Progenitor cell of endocrine pancreas (in vitro differentiated cells): ENCODE measurements around the gene TRIM56. TPM values are rescaled to one million over a fixed set of nuclear protein-coding genes. Genes with fewer than 3 reads are reported as not detected.
"Not testable (repeated sequence)": the region's sequence is repeated elsewhere in the genome, so short reads cannot be mapped to it uniquely, and the experiment has no call there.

Experiments
- DNase-seq: peaks from one replicate; pipeline ENCODE4 v3.0.0; 2021; ENCODE audit warnings: low spot score; ENCODE audit not compliant: unreplicated experiment
- H3K27ac Mint-ChIP-seq: 2 replicates; pipeline ENCODE4 v1.8.0; 2021; ENCODE audit warnings: mild to moderate bottlenecking, moderate library complexity, mixed read lengths
- H3K27me3 Mint-ChIP-seq: 2 replicates; pipeline ENCODE4 v1.8.0; 2021; ENCODE audit warnings: mixed read lengths
- H3K36me3 Mint-ChIP-seq: 2 replicates; pipeline ENCODE4 v1.8.0; 2022; ENCODE audit warnings: mixed read lengths; ENCODE audit not compliant: insufficient read depth
- H3K4me1 Mint-ChIP-seq: 2 replicates; pipeline ENCODE4 v1.8.0; 2021; ENCODE audit warnings: low read depth, mixed read lengths
- H3K4me3 Mint-ChIP-seq: 2 replicates; pipeline ENCODE4 v1.8.0; 2021; ENCODE audit warnings: low read depth, mild to moderate bottlenecking, moderate library complexity, mixed read lengths
- H3K9me3 Mint-ChIP-seq: 2 replicates; pipeline ENCODE4 v1.8.0; 2021; ENCODE audit warnings: low read depth, mixed read lengths
- CTCF ChIP-seq: fragments of 200-600 bp; sonication (generic); IDR thresholded peaks from one replicate; pipeline ENCODE4 v1.5.0; 2021; ENCODE audit warnings: antibody characterized with exemption, mild to moderate bottlenecking; ENCODE audit not compliant: unreplicated experiment
- total RNA-seq: library from RNA; stranded (reverse); gene quantifications from 2 replicates; pipeline ENCODE4 v1.2.1, GENCODE V29; 2021

Gene TRIM56
- total RNA-seq, 1 donor from 2014 or later = 19.3 TPM

- Mint-ChIP-seq H3K36me3 (no peaks in the 10 kb centered on the region), H3K9me3 (no peaks in the 10 kb centered on the region), H3K4me1 (peaks cover 25% of the 10 kb centered on the region), H3K27me3 (peaks cover 37% of the 10 kb centered on the region), H3K4me3 (no peak within 1 kb of the TSS), H3K27ac (no peak within 1 kb of the TSS)
- TF ChIP-seq CTCF = peak; percentile 36
- no peak for DNase-seq
These were observed 41.6 kb downstream of the TRIM56 start, which contains the start of gene SERPINE1 for GRCh38 chr7:101126651-101127459. SERPINE1 (plus strand) TSS chr7:101127104; CDS start chr7:101128394, 1,290 bp downstream.

- peaks cover 35% of the 10 kb centered on the region for H3K27me3 Mint-ChIP-seq
- no peak for TF ChIP-seq CTCF
- H3K36me3 Mint-ChIP-seq = no peaks in the 10 kb centered on the region
- no peak for DNase-seq
- H3K9me3 Mint-ChIP-seq = no peaks in the 10 kb centered on the region
- no peak overlapping the region for H3K4me3 Mint-ChIP-seq
- H3K27ac Mint-ChIP-seq = no peak overlapping the region
- peaks cover 18% of the 10 kb centered on the region for H3K4me1 Mint-ChIP-seq
These were observed 42.3 kb downstream of the TRIM56 start for GRCh38 chr7:101127460-101128039.

GRCh38 chr7:101128040-101128834 lies 43.0 kb downstream of the TRIM56 start:
- H3K4me1 Mint-ChIP-seq = peaks cover 17% of the 10 kb centered on the region
- H3K27me3 Mint-ChIP-seq = peaks cover 35% of the 10 kb centered on the region
- no peak overlapping the region for H3K4me3 Mint-ChIP-seq
- H3K36me3 Mint-ChIP-seq = no peaks in the 10 kb centered on the region
- TF ChIP-seq CTCF = no peak
- DNase-seq = no peak
- H3K9me3 Mint-ChIP-seq = no peaks in the 10 kb centered on the region
- H3K27ac Mint-ChIP-seq = no peak overlapping the region

- Mint-ChIP-seq H3K9me3 (no peaks in the 10 kb centered on the region), H3K4me1 (peaks cover 15% of the 10 kb centered on the region)
These were observed 44.4 kb downstream of the TRIM56 start for GRCh38 chr7:101129603-101130117.

GRCh38 chr7:101132626-101133600 lies 47.6 kb downstream of the TRIM56 start:
- not testable (repeated sequence) for H3K27ac Mint-ChIP-seq, H3K36me3 Mint-ChIP-seq, H3K9me3 Mint-ChIP-seq, H3K4me3 Mint-ChIP-seq, H3K4me1 Mint-ChIP-seq, DNase-seq
- peaks cover 47% of the 10 kb centered on the region for H3K27me3 Mint-ChIP-seq

More at GRCh38 chr7:101129603-101130117, 44.4 kb downstream of the TRIM56 start:
- H3K4me3 Mint-ChIP-seq = no peak overlapping the region
- no peak for DNase-seq
- TF ChIP-seq CTCF = no peak
- no peaks in the 10 kb centered on the region for H3K36me3 Mint-ChIP-seq
- H3K27me3 Mint-ChIP-seq = peaks cover 49% of the 10 kb centered on the region
- no peak overlapping the region for H3K27ac Mint-ChIP-seq
